Esophagus muscularis mucosa (tissue), 4 donors: Measurements from ENCODE around the gene BRMS1L.

Experiments used
- CTCF ChIP-seq, 3 experiments: fragments of 200-600 bp in 2 of 3; fragments of 450-650 bp in 1 of 3; sonication (generic) in 2 of 3; IDR thresholded peaks; one replicate each; pipeline ENCODE4 v1.5.1; 2017 to 2019; ENCODE audit warnings: antibody characterized with exemption in 3 of 3, mild to moderate bottlenecking in 2 of 3, moderate library complexity in 1 of 3
- EP300 ChIP-seq: sonication (generic); formaldehyde crosslinking; IDR thresholded peaks from one replicate; pipeline ENCODE4 v1.6.1; 2017; ENCODE audit warnings: antibody characterized with exemption
- POLR2A ChIP-seq: fragments of 450-650 bp; IDR thresholded peaks from one replicate; pipeline ENCODE4 v1.6.1; 2017; ENCODE audit warnings: antibody characterized with exemption, moderate library complexity, mild to moderate bottlenecking, low read depth
- POLR2AphosphoS5 ChIP-seq, 2 donors: sonication (generic); formaldehyde crosslinking; IDR thresholded peaks; one replicate each; pipeline ENCODE4 v1.6.1; 2017; ENCODE audit warnings: antibody characterized with exemption in 2 of 2

GRCh38 chr14:35866595-35867279 is 40.6 kb downstream of the BRMS1L start:
- TF ChIP-seq POLR2A: no peak
- TF ChIP-seq CTCF (IDR thresholded peaks at IDR 0.05): no peak
- no peak for TF ChIP-seq EP300
- no peak for TF ChIP-seq POLR2AphosphoS5 (IDR thresholded peaks at IDR 0.05)
